Amygdala (tissue), 56 donors: ENCODE results near the gene BMP6.

ENCODE experiments used
- DNase-seq, 56 donors: peaks; one replicate each; lab custom pipeline; 2025; lab: John Stamatoyannopoulos, UW

BMP6 gene

GRCh38 chr6:7707787-7708186 is 18.1 kb upstream of the BMP6 start:
- DNase-seq = no peak

GRCh38 chr6:7719364-7719850 is 6.5 kb upstream of the BMP6 start:
- DNase-seq = no peak

- no peak for DNase-seq
Measured at GRCh38 chr6:7720346-7720745, 5.6 kb upstream of the BMP6 start.

GRCh38 chr6:7721649-7722048 is 4.2 kb upstream of the BMP6 start:
- DNase-seq = no peak

- DNase-seq = peak in 28 of 56 donors; percentile 7 to 79 (median 30)
Measured at GRCh38 chr6:7723041-7723447, 2.9 kb upstream of the BMP6 start.

GRCh38 chr6:7723554-7723953 is 2.3 kb upstream of the BMP6 start:
- no peak for DNase-seq

GRCh38 chr6:7725412-7725811 is 487 bp upstream of the BMP6 start:
- DNase-seq = no peak

- DNase-seq = peak in 1 of 56 donors; percentile 9
Measured at GRCh38 chr6:7726416-7727085, 652 bp downstream of the BMP6 start.

GRCh38 chr6:7727086-7727945 is 1.4 kb downstream of the BMP6 start:
- peak in 1 of 56 donors; percentile 15 for DNase-seq

GRCh38 chr6:7727946-7728854 is 2.3 kb downstream of the BMP6 start:
- peak in 16 of 56 donors; percentile 4 to 44 (median 20) for DNase-seq

- no peak for DNase-seq
Measured at GRCh38 chr6:7728855-7729590, 3.1 kb downstream of the BMP6 start.

- no peak for DNase-seq
Measured at GRCh38 chr6:7730001-7730783, 4.3 kb downstream of the BMP6 start.

GRCh38 chr6:7730784-7731227 is 4.9 kb downstream of the BMP6 start:
- DNase-seq = no peak

GRCh38 chr6:7731294-7731693 is 5.4 kb downstream of the BMP6 start:
- no peak for DNase-seq

- DNase-seq = no peak
Measured at GRCh38 chr6:7732228-7732627, 6.3 kb downstream of the BMP6 start.

GRCh38 chr6:7734707-7735383 is 8.9 kb downstream of the BMP6 start:
- DNase-seq = no peak

- DNase-seq = no peak
Measured at GRCh38 chr6:7737106-7737505, 11.2 kb downstream of the BMP6 start.

- DNase-seq = no peak
Measured at GRCh38 chr6:7737867-7738266, 12.0 kb downstream of the BMP6 start.
